Activated T-cell treated with anti-CD3 and anti-CD28 coated beads, Interleukin-2, amount 50 U/mL, for 24 hours (primary cell): ENCODE data around the gene TSPAN18.

Experiments used
- DNase-seq: peaks from one replicate; pipeline ENCODE4 v3.0.0-alpha.2; 2020
- H3K27ac Mint-ChIP-seq: 2 replicates; pipeline ENCODE4 v1.8.0; 2020; ENCODE audit warnings: mild to moderate bottlenecking, mixed read lengths
- H3K27me3 Mint-ChIP-seq: 2 replicates; pipeline ENCODE4 v1.8.0; 2020; ENCODE audit warnings: mixed read lengths
- H3K36me3 Mint-ChIP-seq: 2 replicates; pipeline ENCODE4 v1.8.0; 2020; ENCODE audit warnings: low read depth, mixed read lengths
- H3K4me1 Mint-ChIP-seq: 2 replicates; pipeline ENCODE4 v1.8.0; 2020; ENCODE audit warnings: low read depth, mixed read lengths
- H3K4me3 Mint-ChIP-seq: 2 replicates; pipeline ENCODE4 v1.8.0; 2020; ENCODE audit warnings: mild to moderate bottlenecking, moderate library complexity, mixed read lengths
- H3K9me3 Mint-ChIP-seq: 2 replicates; pipeline ENCODE4 v1.8.0; 2020; ENCODE audit warnings: mixed read lengths

TSPAN18 gene

DNA sequence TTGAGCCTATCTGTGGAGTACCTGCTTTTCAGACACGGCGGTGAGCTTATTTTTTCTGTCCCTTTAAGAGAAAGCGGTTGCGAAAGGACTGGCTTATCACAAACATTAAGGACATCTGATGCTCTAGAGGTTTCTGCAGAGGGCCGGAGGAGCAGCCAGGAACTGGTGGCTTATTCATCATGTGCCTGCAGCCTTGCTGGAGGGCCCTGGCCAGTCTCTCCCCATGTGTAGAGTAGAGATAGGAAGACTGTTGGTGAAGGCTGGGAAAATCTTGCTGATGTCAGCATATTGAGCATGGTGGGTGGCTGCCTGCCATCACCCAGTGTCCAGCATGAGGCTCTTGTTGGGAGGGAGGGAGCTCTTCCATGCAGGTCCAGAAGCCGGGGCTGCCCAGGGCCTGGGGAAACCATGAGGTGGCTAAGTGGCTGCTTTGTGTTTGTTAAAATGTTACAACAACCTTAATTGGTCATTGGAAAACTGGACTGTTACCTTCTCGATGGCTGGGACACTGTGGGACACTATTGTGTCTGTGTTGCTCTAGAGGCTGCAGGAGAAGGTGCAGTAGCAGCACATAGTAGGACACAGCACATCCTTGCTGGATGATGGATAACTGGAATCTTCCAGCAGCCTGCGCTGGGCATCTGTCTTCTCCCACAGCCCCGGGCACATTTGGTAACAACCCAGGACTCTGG lies 54.3 kb downstream of the TSPAN18 start:
- H3K27me3 Mint-ChIP-seq: no peaks in the 10 kb centered on the region
- DNase-seq: no peak
- H3K27ac Mint-ChIP-seq: no peak overlapping the region
- H3K4me1 Mint-ChIP-seq: peaks cover 11% of the 10 kb centered on the region
- H3K9me3 Mint-ChIP-seq: no peaks in the 10 kb centered on the region
- no peak overlapping the region for H3K4me3 Mint-ChIP-seq
- H3K36me3 Mint-ChIP-seq: no peaks in the 10 kb centered on the region

- no peak for DNase-seq
- H3K27ac Mint-ChIP-seq: no peak overlapping the region
- no peaks in the 10 kb centered on the region for H3K9me3 Mint-ChIP-seq
- no peaks in the 10 kb centered on the region for H3K36me3 Mint-ChIP-seq
- H3K4me1 Mint-ChIP-seq: peaks cover 11% of the 10 kb centered on the region
- H3K27me3 Mint-ChIP-seq: no peaks in the 10 kb centered on the region
- no peak overlapping the region for H3K4me3 Mint-ChIP-seq
Observed at GRCh38 chr11:44781655-44782054, 54.9 kb downstream of the TSPAN18 start.

DNA sequence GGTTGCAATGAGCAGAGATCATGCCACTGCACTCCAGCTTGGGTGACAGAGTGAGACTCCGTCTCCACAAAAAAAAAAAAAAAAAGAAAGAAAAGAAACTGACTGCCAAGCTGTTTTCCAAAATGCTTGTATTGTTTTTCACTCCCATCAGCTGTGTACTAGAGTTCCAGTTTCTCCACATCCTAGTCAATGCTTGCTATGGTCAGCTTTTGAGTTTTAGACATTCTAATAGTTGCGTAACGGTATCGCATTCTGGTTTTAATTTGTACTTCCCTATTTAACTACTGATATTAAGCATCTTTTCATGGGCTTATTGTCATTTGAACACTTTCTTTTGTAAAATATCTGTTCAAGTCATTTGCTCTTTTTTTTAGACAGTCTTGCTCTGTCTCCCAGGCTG lies 55.7 kb downstream of the TSPAN18 start:
- Mint-ChIP-seq H3K27me3 (no peaks in the 10 kb centered on the region), H3K9me3 (no peaks in the 10 kb centered on the region), H3K27ac (no peak overlapping the region), H3K36me3 (no peaks in the 10 kb centered on the region), H3K4me1 (peaks cover 8% of the 10 kb centered on the region), H3K4me3 (no peak overlapping the region)
- DNase-seq: no peak

- Mint-ChIP-seq H3K27ac (no peak overlapping the region), H3K27me3 (no peaks in the 10 kb centered on the region), H3K4me3 (no peak overlapping the region), H3K4me1 (peaks cover 6% of the 10 kb centered on the region), H3K36me3 (no peaks in the 10 kb centered on the region), H3K9me3 (no peaks in the 10 kb centered on the region)
- no peak for DNase-seq
Observed at GRCh38 chr11:44784436-44784760, 57.6 kb downstream of the TSPAN18 start.

DNA sequence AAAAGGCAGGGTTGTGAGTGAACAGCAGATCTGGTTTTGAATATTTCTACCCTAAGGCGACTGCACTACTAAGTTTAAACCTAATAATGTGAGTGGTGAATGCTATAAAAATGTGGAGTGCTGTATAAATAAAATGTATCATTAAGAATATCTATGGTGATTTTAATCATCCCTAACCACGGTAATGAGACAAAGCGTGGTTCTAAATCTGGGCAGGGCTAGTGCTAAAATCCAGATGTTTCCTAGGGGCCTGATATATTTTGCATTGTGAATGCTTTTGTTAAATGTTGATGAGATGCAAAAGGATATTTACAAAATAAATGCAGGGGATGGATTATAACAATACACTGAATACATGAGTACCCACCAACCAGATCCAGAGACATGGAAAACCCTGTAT lies 58.1 kb downstream of the TSPAN18 start:
- peaks cover 6% of the 10 kb centered on the region for H3K4me1 Mint-ChIP-seq
- no peaks in the 10 kb centered on the region for H3K27me3 Mint-ChIP-seq
- no peak for DNase-seq
- H3K27ac Mint-ChIP-seq: no peak overlapping the region
- H3K36me3 Mint-ChIP-seq: no peaks in the 10 kb centered on the region
- no peaks in the 10 kb centered on the region for H3K9me3 Mint-ChIP-seq
- no peak overlapping the region for H3K4me3 Mint-ChIP-seq

GRCh38 chr11:44785856-44786607 lies 59.3 kb downstream of the TSPAN18 start:
- H3K4me1 Mint-ChIP-seq: peaks cover 6% of the 10 kb centered on the region
- no peak overlapping the region for H3K4me3 Mint-ChIP-seq
- H3K36me3 Mint-ChIP-seq: no peaks in the 10 kb centered on the region
- H3K27me3 Mint-ChIP-seq: no peaks in the 10 kb centered on the region
- no peak for DNase-seq
- no peak overlapping the region for H3K27ac Mint-ChIP-seq
- H3K9me3 Mint-ChIP-seq: no peaks in the 10 kb centered on the region

GRCh38 chr11:44787070-44787469 lies 60.3 kb downstream of the TSPAN18 start:
- no peak overlapping the region for H3K27ac Mint-ChIP-seq
- no peaks in the 10 kb centered on the region for H3K9me3 Mint-ChIP-seq
- H3K4me3 Mint-ChIP-seq: no peak overlapping the region
- no peaks in the 10 kb centered on the region for H3K27me3 Mint-ChIP-seq
- peaks cover 6% of the 10 kb centered on the region for H3K4me1 Mint-ChIP-seq
- DNase-seq: no peak
- no peaks in the 10 kb centered on the region for H3K36me3 Mint-ChIP-seq

DNA sequence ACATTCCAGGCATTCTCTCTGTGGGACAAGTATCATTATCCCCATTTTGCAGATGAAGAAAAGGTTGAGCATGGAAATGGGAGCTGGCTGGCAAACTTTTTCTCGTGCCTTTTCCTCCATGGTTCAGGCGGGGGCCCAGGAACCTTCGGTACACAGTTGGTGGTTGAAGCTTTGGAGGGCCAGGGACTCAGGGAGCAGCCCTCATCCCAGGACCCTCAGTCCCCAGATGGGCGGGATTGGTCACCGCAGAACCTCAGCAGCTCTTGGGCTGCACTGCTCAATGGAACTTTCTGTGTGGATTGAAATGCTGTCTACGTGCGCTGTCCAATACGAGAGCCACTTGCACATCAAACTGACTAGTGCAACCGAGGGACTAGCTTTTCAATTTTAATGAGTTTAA lies 61.2 kb downstream of the TSPAN18 start:
- Mint-ChIP-seq H3K27me3 (no peaks in the 10 kb centered on the region), H3K4me1 (peaks cover 6% of the 10 kb centered on the region), H3K27ac (no peak overlapping the region), H3K36me3 (no peaks in the 10 kb centered on the region), H3K4me3 (no peak overlapping the region), H3K9me3 (no peaks in the 10 kb centered on the region)
- no peak for DNase-seq

DNA sequence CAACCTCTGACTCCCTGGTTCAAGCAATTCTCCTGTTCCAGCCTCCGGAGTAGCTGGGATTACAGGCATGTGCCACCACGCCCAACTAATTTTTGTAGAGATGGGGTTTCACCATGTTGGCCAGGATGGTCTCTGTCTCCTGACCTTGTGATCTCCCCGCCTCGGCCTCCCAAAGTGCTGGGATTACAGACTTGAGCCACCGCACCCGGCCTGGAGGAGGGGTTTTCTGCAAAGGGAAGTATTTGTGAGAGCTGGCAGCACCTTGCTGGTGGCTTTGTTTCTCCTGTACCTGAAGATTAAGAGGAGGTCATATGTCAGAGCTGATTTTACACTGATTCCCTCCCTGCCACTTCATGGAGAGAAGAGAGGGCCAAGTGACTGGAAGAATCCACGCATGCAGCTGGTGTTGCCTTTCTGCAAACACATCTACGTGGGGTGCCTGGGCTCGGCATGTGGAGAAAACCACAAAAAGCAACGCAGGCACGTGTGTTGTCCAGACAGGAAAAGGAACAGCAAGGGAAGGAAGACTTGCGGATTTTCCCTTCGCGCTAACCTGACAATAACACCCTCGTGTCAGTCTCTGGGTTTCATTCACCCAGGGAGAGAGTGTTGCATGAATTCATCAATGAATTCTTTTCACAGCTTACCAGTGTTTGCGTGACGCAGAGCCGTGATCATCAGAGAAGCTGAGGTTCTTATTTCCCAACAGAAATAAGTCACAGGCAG lies 61.9 kb downstream of the TSPAN18 start:
- Mint-ChIP-seq H3K27me3 (no peaks in the 10 kb centered on the region), H3K9me3 (no peaks in the 10 kb centered on the region), H3K27ac (no peak overlapping the region), H3K4me3 (no peak overlapping the region), H3K4me1 (peaks cover 6% of the 10 kb centered on the region), H3K36me3 (no peaks in the 10 kb centered on the region)
- DNase-seq: no peak

- no peaks in the 10 kb centered on the region for H3K27me3 Mint-ChIP-seq
- no peak for DNase-seq
Observed at GRCh38 chr11:44789496-44789895, 62.7 kb downstream of the TSPAN18 start.

DNA sequence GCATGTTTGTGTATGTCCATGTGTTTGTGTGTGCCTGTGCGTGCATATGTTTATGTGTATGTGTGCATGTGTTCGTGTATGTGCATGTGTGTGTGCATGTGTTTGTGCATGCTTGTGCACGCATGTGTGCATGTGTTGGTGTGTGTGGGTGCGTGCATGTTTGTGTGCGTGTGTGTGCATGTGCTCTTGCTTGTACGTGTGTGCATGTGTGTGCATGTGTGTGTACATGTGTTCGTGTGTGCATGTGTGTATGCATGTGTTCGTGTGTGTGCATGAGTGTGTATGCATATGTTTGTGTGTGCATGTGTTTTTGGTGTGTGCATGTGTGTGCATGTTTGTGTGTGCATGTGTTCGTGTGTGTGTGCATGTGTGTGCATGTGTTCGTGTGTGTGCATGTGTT lies 63.4 kb downstream of the TSPAN18 start:
- H3K36me3 Mint-ChIP-seq: no peaks in the 10 kb centered on the region
- no peak overlapping the region for H3K27ac Mint-ChIP-seq
- no peaks in the 10 kb centered on the region for H3K9me3 Mint-ChIP-seq
- no peaks in the 10 kb centered on the region for H3K27me3 Mint-ChIP-seq
- no peak overlapping the region for H3K4me3 Mint-ChIP-seq
- peaks cover 6% of the 10 kb centered on the region for H3K4me1 Mint-ChIP-seq
- no peak for DNase-seq

More at GRCh38 chr11:44789496-44789895, 62.7 kb downstream of the TSPAN18 start:
- Mint-ChIP-seq H3K9me3 (no peaks in the 10 kb centered on the region), H3K4me3 (no peak overlapping the region), H3K27ac (no peak overlapping the region), H3K36me3 (no peaks in the 10 kb centered on the region), H3K4me1 (peaks cover 6% of the 10 kb centered on the region)

DNA sequence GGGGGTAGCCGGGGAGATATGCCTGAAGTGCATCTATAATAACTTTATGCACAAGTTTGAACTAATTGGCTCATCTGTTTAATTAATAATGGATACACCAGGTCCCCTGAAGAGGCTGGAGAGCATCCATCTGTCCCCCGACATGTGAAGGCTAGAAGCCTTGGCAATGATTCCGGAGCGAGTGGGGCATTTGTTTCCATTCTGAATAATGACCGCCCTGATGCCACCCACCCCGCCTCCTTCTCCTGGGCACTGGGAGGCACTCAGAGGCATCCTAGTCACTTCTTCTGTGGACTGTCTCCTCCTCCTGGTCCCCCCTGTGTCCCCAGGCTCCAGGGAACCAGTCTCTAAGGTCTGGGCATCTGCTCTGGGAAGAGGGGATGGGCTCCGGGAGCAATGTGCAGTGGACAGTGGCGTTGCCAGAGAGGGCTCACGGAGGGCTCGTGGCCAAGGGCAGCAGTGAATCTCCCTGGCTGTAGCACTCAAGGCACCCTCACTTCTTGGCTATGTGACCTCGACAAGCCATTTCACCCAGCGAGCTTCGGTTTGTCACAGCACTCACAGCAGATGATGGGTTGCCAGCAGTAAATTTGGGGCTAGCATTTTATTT lies 64.7 kb downstream of the TSPAN18 start:
- peaks cover 3% of the 10 kb centered on the region for H3K4me1 Mint-ChIP-seq
- no peaks in the 10 kb centered on the region for H3K36me3 Mint-ChIP-seq
- H3K9me3 Mint-ChIP-seq: no peaks in the 10 kb centered on the region
- no peak overlapping the region for H3K4me3 Mint-ChIP-seq
- no peaks in the 10 kb centered on the region for H3K27me3 Mint-ChIP-seq
- no peak for DNase-seq
- no peak overlapping the region for H3K27ac Mint-ChIP-seq

DNA sequence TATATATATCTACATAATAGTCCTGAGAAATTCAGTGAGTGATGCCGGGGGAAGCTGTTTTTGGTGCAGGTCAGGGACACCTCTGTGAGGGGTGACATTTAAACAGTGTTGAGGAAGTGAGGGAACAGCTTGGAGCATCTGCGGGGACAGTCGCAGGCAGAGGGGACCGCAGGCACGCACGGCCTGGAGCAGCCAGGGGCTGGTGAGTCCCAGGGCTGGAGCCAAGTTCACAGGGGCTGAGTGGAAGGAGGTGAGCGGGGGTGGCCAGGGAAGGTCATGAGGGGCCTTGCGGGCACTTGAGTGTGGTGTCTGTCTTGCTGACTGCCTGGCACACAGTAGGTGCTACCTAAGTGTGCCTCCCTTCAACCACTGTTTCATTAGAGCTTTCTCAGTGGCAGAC lies 65.4 kb downstream of the TSPAN18 start:
- no peak overlapping the region for H3K4me3 Mint-ChIP-seq
- H3K27me3 Mint-ChIP-seq: no peaks in the 10 kb centered on the region
- no peak for DNase-seq
- no peaks in the 10 kb centered on the region for H3K9me3 Mint-ChIP-seq
- H3K36me3 Mint-ChIP-seq: no peaks in the 10 kb centered on the region
- peaks cover 3% of the 10 kb centered on the region for H3K4me1 Mint-ChIP-seq
- H3K27ac Mint-ChIP-seq: no peak overlapping the region

DNA sequence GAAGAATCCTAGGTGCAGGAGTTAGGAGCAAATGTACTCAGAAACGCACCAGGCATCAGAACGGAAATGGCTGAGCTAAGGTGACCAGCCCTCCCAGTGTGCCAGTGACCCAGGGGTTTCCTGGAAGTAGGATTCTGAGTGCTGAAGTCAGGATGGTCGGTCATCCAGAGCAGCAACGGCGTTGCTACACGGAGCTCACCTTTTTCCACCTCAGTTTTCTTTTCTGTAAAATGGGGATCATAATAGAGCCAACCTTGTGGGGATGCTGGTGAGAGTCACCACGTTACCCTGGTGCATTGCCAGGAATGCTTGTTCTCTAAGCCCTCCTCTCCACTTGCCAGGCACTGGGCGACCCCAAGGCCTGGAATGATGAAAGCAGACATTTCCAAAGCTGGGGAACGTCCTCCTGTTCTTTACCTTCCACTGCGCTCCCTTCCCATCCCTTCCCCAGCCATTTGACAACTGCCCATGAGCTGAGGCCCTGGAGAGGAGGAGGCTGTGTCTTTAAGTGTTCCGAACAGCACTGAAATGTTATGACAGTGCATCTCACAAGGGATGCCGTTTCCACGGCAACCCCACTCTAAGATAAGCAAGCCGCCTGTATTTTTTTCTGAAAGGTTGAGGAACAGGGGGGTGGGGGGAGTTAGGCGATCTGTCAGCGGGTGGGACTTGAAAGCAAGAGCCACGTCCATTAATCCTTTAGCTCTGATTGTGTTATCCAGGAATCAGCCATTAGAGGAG lies 66.8 kb downstream of the TSPAN18 start:
- no peak for DNase-seq
- Mint-ChIP-seq H3K27ac (no peak overlapping the region), H3K27me3 (no peaks in the 10 kb centered on the region), H3K4me1 (peaks cover 3% of the 10 kb centered on the region), H3K36me3 (no peaks in the 10 kb centered on the region), H3K4me3 (no peak overlapping the region), H3K9me3 (no peaks in the 10 kb centered on the region)
